ENCODE measurements around the gene ABLIM2. TPM values are rescaled to one million over a fixed set of nuclear protein-coding genes. Genes with fewer than 3 reads are reported as not detected.

The ABLIM2 gene
- polyA plus RNA-seq, 3 donors: 0.21 TPM; not detected in 2

DNA sequence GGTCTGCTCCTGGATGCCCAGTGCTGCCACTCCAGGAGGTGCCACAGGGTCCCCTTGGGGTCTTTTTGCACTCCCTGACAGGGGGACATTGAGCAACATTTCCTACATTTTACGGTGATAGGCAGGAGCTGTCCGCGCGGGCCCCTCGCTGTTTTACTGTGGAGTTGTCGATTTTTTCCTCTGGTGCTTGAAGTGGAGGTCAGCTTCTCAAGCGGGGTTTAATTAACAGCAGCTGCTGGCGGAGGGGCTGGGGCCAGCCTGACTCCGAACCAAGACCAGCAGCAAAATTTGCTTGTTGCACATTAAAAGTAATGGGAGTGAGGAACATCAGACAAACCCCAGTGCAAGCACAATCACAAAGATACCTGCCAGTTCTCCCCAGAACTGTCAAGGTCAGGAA, 27.3 kb upstream of the ABLIM2 start:
- Histone ChIP-seq H3K4me1 (ENCODE audit: control insufficient read depth in 1 of 2, insufficient read depth in 2 of 2, low read length in 2 of 2) (peaks cover 13 to 19% of the 10 kb centered on the region in 2 donors), H3K27me3 (ENCODE audit: control insufficient read depth in 2 of 2, insufficient read depth in 2 of 2, low read length in 2 of 2) (no peaks in the 10 kb centered on the region), H3K4me3 (replicated peaks in 1 of 3; ENCODE audit: low read depth in 2 of 3, low read length in 3 of 3) (no peak overlapping the region), H3K4me2 (replicated peaks; ENCODE audit: extremely low read depth, low read length, poor library complexity, severe bottlenecking) (no peak overlapping the region), H3K9ac (ENCODE audit: insufficient read depth, low read length, poor library complexity, severe bottlenecking) (no peak overlapping the region), H2AFZ (ENCODE audit: insufficient read depth, low read depth, low read length, poor library complexity, severe bottlenecking) (no peak overlapping the region), H3K9me3 (replicated peaks in 1 of 2; ENCODE audit: control insufficient read depth in 1 of 2, insufficient read depth in 1 of 2, low read length in 2 of 2) (no peaks in the 10 kb centered on the region), H3K27ac (ENCODE audit: low read depth in 1 of 2, low read length in 2 of 2) (no peak overlapping the region), H4K20me1 (ENCODE audit: insufficient read depth, low read length) (no peaks in the 10 kb centered on the region), H3K79me2 (ENCODE audit: insufficient read depth, low read length) (no peaks in the 10 kb centered on the region), H3K36me3 (replicated peaks in 1 of 2; ENCODE audit: control insufficient read depth in 1 of 2, insufficient read depth in 2 of 2, low read length in 2 of 2) (no peaks in the 10 kb centered on the region)
- WGBS (ENCODE audit: insufficient coverage): 100% methylated on average over 2 of the region's 9 CpGs
- H3K4me1 Mint-ChIP-seq: peaks cover 14% of the 10 kb centered on the region
- H3K27ac Mint-ChIP-seq: no peak overlapping the region
- peaks cover 2 to 3% of the 10 kb centered on the region in 2 donors for H3K36me3 Mint-ChIP-seq
- H3K4me3 Mint-ChIP-seq: no peak overlapping the region
- TF ChIP-seq, protein P1, sequence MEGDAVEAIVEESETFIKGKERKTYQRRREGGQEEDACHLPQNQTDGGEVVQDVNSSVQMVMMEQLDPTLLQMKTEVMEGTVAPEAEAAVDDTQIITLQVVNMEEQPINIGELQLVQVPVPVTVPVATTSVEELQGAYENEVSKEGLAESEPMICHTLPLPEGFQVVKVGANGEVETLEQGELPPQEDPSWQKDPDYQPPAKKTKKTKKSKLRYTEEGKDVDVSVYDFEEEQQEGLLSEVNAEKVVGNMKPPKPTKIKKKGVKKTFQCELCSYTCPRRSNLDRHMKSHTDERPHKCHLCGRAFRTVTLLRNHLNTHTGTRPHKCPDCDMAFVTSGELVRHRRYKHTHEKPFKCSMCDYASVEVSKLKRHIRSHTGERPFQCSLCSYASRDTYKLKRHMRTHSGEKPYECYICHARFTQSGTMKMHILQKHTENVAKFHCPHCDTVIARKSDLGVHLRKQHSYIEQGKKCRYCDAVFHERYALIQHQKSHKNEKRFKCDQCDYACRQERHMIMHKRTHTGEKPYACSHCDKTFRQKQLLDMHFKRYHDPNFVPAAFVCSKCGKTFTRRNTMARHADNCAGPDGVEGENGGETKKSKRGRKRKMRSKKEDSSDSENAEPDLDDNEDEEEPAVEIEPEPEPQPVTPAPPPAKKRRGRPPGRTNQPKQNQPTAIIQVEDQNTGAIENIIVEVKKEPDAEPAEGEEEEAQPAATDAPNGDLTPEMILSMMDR (IDR thresholded peaks at IDR 0.05): no peak
- H3K9me3 Mint-ChIP-seq: peaks cover 0 to 2% (median 0%) of the 10 kb centered on the region in 7 donors
- intact Hi-C loops (cut with micrococcal nuclease): no loop called here
- H3K27me3 Mint-ChIP-seq (ENCODE audit: low read depth in 3 of 3): peaks cover 0 to 13% (median 9%) of the 10 kb centered on the region in 3 donors
- no peak for DNase-seq

DNA sequence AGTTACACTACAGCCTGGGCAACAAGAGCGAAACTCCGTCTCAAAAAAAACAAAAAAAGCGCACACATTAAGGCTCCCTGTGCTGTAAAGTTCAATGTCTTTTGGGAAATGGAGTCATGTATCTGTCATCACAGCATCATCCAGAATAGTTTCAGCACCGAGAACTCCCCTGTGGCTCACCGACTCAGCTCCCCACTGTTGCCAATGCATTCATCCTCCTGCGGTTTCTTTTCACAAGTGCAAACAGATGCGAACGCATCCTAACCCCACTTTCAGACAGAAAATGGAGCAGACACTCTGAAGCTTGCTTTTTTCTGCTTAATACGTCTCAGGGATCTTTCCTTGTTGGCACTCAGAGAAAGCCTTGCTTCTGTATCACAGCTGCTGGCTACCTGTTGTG, 26.7 kb upstream of the ABLIM2 start:
- Histone ChIP-seq H3K9ac (ENCODE audit: insufficient read depth, low read length, poor library complexity, severe bottlenecking) (no peak overlapping the region), H3K4me3 (replicated peaks in 1 of 3; ENCODE audit: low read depth in 2 of 3, low read length in 3 of 3) (no peak overlapping the region), H3K4me2 (replicated peaks; ENCODE audit: extremely low read depth, low read length, poor library complexity, severe bottlenecking) (no peak overlapping the region), H3K4me1 (ENCODE audit: control insufficient read depth in 1 of 2, insufficient read depth in 2 of 2, low read length in 2 of 2) (peaks cover 7 to 12% of the 10 kb centered on the region in 2 donors), H3K79me2 (ENCODE audit: insufficient read depth, low read length) (no peaks in the 10 kb centered on the region), H3K36me3 (replicated peaks in 1 of 2; ENCODE audit: control insufficient read depth in 1 of 2, insufficient read depth in 2 of 2, low read length in 2 of 2) (no peaks in the 10 kb centered on the region), H3K27ac (ENCODE audit: low read depth in 1 of 2, low read length in 2 of 2) (no peak overlapping the region), H3K9me3 (replicated peaks in 1 of 2; ENCODE audit: control insufficient read depth in 1 of 2, insufficient read depth in 1 of 2, low read length in 2 of 2) (no peaks in the 10 kb centered on the region), H2AFZ (ENCODE audit: insufficient read depth, low read depth, low read length, poor library complexity, severe bottlenecking) (no peak overlapping the region), H3K27me3 (ENCODE audit: control insufficient read depth in 2 of 2, insufficient read depth in 2 of 2, low read length in 2 of 2) (no peaks in the 10 kb centered on the region), H4K20me1 (ENCODE audit: insufficient read depth, low read length) (no peaks in the 10 kb centered on the region)
- Mint-ChIP-seq H3K4me3 (no peak overlapping the region), H3K27ac (no peak overlapping the region), H3K36me3 (peaks cover 2 to 3% of the 10 kb centered on the region in 2 donors), H3K4me1 (peaks cover 8% of the 10 kb centered on the region), H3K9me3 (peaks cover 0 to 2% (median 0%) of the 10 kb centered on the region in 7 donors), H3K27me3 (ENCODE audit: low read depth in 3 of 3) (peaks cover 0 to 13% (median 9%) of the 10 kb centered on the region in 3 donors)
- WGBS (ENCODE audit: insufficient coverage): 93% methylated on average over 9 of the region's 9 CpGs
- TF ChIP-seq, protein P1 (IDR thresholded peaks at IDR 0.05): no peak
- DNase-seq: no peak
- intact Hi-C loops (cut with micrococcal nuclease): no loop called here
